ENCODE results near the gene CNOT1.
"Not testable (repeated sequence)": the region's sequence is repeated elsewhere in the genome, so short reads cannot be mapped to it uniquely, and the experiment has no call there.

CNOT1 gene

DNA sequence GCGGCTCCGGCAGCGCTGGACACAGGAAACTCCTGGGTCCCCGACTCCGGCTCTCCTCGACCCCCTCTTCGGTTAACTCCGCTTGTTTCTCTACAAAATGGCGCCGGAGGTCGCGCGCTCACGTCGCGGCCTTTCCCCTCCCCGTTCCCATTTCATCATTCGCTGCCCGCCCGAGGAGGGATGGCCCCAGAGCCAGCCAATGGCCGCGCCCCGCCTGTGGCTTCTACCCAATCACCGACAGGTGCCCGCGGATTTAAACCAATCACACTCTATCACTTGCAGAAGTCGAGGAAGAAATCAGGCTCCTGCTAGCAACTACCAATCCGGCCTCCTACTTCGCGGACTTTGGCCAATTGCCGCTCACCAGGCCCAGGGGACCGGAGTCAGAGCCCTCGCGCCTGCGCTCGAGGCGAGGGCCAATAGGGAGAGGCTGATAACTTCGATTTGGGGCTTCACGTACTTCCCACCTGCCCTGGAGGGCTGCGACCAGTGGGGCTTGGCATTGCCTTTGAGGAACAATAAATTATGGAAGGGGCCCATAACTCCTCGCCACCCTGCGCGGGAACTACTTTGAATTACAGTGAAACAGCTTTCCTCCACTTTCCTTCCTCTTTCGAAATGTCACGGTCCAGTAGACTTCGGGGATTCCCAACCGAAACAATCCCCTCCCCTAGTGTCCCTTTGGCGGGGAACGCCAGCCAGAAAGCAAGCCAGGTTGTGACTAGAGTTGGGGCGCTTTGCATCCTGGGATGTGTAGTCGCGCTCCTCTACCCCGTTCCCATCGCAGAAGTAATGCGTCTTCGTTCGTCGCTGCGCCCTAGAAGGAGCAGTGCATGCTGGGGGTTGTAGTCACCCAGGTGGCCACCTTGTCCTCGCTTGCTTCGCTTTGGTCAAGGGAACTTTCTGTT lies at the start of gene CNOT1:
Gene CNOT1, minus strand, starts transcription at position 94 of the 908 bp plus-strand sequence. CDS start 30,489 bp downstream, outside the sequence.
- peak; percentile 99 for DNase-seq (ENCODE audit: low spot score)

DNA sequence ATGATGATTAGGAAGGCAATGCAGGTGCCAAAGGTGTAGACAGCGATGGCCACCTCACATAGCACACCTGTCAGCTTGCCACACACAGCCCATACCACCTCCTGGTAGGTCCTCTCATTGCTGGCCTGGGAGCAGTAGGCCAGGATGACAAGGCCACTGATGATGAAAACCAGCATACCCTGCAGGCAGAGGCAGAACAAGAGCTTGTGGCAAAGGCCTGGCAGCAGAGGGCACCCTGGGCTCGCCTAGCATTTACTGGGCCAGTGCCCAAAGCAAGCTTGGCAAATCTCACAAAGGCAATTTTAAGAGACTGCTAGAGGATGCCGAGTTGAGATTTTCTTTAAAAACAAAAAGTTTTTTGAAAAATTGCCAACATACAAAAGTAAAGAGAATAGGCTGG lies 49.1 kb upstream of the CNOT1 start:
- no peak for DNase-seq (ENCODE audit: low spot score)

DNA sequence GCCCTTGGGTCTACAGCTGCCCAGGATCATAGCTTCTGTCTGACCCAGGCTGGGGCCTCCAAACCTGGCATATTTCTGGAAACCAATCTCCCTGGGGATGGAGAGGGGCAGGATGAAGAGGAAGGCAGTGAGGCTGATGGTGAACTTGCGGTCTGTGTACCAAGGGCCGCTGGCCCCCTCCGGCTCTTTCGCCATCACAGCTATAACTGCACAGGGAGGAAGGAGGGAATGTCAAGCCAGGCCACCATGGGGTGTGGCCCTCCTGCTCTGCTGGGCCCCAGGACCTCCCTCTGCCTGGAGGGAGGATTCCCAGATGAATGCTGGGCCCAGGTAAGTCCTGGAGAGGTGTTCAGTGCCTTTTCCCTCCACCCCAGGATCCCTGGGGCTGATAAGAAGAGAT lies 48.6 kb upstream of the CNOT1 start:
- no peak for DNase-seq (ENCODE audit: low spot score)

DNA sequence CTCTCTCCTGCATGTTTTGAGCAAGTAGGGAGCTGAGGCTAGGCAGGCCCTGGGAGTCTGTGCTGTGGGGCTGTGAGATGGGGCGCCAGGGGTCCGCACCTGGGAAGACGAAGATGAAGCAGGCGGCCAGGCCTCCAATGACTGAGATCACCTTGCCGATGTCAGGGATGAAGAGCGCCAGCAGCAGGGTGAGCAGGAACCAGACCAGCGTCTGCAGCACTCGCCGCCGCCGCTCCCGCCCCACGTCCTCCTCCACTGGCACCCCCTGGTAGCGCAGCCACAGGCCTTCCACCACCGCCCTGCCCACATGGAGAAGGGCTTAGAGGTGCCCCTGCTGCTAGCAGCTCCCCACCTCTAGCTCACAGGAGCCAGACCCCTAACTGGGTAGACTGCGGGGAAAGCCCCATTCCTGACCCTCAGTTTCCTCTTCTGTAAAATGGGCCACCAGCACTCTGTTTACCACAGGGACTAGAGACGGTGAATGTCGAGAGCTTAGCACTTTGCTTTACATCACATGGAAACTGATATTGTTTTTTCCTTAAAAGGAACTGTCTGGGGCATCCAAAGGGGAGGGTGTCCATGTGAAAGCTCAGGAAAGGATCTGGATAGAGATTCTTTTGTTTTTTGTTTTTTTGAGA lies 41.4 kb upstream of the CNOT1 start:
- DNase-seq (ENCODE audit: low spot score): no peak

DNA sequence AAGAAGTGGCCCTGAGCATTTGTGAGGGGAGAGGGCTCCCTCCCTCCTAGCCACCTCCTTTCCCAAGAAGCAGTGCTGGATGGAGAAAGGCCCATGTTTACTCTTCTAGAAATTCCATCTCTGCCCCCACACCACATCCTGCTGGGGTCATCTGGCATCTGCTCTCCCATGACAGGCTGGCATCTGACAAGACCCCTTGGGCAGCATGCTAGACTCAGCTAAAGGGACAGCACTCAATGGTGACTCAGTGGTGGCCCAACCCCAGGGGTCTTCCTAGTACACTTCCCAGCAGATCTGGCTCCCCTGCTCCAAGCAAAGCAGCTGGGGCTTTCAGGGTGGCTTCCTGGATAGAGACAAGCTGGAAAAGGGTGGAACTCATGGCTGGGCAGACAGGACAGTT lies 40.6 kb upstream of the CNOT1 start:
- no peak for DNase-seq (ENCODE audit: low spot score)

DNA sequence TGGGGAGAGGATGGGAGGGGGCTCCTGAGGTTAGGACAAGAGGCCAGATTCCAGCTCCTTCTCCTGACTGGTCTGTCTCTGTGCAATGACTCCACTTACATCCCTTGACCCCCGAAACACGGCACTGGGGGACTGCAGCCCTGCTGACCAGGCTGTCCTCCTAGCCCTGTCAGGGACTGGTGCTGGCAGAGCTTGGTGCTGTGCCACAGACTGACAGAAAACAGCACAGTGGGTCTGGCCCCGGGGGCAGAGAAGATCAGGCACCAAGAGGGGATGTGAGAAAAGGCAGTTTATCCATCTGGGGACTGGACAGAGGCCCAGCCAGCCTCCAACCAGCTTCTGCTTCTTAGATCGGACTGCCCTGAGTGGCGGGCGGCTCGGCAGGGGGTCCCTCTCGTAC lies 35.6 kb upstream of the CNOT1 start:
- DNase-seq (ENCODE audit: low spot score): no peak

DNA sequence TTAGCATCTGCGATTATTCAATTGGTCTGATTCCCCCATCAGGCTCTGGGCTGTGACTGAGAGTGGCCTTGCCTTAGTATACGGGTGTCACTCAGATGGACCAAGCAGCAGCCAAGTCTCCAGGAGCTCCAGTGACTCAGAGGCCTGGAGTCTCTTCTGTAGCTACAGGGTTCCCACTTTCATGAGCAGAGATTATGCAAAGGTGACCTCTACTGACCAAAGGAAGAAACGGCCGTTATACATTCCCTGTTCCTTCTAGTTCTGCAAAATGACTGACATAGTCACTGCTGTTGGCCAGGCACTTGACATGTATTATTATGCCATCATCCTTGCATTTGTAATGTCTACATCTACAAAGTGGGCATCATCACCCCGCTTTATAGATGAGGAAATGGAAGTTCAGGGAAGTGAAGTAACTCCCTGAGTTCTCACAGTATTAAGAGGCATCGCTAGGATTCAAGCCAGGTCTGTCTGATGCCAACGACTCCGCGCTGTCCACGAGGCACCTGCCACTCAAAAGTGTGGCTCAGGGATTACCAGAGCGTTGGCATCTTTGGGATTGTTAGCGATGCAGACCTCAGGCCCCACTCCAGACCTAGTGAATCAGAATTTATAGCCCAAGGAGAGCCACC lies 31.7 kb upstream of the CNOT1 start:
- peak; percentile 78 for DNase-seq (ENCODE audit: low spot score)

DNA sequence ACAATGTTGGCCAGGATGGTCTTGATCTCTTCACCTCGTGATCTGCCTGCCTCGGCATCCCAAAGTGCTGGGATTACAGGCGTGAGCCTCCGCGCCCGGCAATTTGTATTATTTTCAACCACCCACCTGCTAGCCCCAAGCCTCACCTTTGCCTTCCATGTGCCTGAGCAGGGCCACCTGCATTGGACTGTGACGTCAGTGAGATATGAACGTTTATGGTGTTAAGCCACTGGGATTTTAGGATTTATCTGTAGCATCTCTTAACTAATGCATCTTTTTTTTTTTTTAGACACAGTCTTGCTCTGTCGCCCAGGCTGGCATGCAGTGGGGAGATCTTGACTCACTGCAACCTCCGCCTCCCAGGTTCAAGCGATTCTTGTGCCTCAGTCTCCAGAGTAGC lies 30.3 kb upstream of the CNOT1 start:
- not testable (repeated sequence) for DNase-seq (ENCODE audit: low spot score)

DNA sequence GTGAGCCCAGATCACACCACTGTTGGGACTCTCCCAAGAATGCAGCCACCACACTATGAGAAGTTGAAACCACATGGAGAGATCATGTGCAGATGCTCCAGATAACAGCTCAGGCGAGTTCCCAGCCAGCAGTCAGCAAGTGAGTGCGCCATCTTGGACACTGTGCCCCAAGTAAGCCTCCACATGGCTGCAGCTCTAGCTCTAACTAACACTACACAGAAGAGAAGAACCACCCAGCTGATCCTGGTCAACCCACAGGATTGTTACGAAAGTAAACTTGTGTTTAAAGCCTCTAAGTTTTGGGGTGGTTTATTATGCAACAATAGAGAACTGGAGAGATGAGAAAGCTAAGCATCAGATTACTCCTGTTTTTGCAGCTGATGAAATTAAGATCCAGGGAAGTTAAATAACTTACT lies 29.2 kb upstream of the CNOT1 start:
- DNase-seq (ENCODE audit: low spot score): no peak

DNA sequence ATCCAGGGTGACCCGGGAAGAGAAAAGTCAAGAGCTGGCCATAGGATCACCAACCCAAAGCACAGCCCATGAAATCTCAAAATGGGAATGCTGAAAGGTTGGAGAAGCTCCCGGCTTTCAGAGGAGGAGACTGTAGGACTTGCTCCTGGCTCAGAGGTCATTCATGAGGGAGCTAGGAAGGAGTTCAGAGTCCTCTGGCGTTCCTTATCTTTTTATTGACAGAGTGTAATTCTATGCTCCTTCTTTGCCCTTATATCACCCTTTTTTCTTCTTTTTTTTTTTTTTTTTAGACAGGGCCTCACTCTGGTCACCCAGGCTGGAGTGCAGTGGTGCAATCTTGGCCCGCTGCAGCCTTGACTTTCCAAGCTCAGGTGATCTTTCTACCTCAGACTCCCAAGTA lies 27.3 kb upstream of the CNOT1 start:
- DNase-seq (ENCODE audit: low spot score): no peak

DNA sequence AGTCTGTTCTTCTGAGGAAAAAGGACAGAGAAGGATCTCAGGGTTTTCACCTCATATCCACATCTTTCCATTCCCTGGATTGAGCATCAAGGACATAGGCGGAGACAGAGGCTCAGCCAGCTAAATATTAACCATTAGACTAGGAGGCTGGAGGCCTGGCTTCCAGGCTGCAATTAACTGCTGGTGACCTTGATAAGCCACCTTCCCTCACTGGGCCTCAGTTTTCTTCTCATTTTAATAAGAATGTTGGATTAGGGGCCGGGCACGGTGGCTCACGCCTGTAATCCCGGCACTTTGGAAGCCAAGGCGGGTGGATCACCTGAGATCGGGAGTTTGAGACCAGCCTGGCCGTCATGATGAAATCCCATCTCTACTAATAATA lies 25.6 kb upstream of the CNOT1 start:
- DNase-seq (ENCODE audit: low spot score): no peak

DNA sequence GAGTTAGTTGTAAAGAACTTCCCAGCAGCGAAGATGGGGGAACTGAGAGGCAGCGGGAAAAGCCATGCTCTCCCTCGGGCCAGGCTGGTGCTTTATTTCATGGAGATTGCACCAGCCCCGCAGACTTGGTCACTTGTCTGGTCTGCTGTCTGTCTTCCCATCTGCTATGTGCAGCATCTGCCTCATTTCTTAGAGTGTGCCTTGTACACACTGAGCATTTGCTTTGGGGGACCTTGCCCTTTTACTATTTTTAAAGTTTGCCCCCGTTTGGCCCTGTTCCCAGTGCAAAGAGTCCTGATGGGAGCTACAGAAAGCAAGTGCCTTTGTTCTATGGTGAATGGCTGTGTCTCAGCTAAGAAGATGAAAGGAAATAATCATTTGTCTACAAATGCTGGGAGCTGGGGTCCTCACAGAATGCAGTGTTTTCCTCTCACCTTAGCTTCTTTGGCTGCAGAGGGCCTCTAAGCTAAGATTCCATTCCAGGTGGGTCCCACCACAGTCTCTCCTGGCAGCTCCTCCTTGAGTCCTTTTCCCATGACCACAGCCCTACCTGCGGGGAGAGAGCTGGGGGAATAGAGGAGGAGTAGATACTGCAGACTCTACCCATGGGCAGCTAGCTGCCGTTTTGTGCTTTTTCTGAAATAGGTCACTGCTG lies 25.1 kb upstream of the CNOT1 start:
- no peak for DNase-seq (ENCODE audit: low spot score)

DNA sequence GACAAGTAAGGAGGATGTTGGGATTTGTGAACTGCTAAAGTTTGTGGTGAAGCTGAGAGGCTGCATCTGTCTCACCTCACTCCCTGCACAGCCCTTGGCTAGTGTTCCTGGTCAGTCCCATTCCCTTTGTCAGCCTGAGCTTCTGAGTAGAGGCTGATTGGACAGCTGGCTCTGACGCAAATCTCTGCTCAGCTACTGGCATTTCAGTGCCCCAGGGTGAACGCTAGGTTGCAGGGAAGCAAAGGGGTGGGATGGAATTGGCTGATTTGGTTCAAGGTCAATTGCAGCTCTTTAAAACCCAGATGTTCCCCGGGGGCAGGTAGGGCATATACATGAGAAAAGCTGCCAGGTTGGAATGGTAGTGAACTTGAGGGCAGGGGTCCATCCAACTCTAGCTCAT lies 23.1 kb upstream of the CNOT1 start:
- DNase-seq (ENCODE audit: low spot score): no peak

DNA sequence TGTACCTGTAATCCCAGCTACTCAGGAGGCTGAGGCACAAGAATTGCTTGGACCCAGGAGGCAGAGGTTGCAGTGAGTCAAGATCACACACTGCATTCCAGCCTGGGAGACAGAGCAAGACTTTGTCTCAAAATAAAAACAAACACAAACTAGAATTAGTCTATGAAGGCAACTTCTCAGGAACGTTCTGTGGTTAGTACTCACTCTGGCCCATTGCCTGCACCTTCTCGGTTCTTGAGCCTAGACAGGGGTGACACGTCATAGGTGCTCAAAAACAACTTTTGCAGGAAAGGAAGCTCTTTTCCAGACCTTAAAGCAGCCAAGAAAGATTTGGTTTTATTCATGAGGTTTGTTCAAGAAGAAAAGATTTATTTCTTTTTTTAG lies 22.3 kb upstream of the CNOT1 start:
- DNase-seq (ENCODE audit: low spot score): no peak

DNA sequence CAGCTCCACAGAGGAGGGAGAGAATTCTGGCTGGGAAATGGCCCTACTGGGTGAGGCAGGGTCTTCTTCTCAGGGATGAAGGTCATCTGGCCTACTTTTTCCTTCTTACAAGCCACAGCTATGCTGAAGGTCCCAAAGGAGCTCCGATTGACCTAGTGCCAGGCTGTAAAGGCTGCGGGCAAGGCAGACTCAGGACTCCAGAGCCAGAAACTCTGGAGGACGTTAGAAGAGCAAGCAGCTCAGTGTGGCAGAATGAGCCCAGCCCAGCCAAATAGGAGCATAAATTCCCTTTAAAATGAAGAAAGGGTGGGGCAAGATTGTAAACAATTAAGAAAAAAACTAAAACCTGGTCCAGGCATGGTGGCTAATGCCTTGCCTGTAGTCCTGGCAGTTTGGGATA lies 20.1 kb upstream of the CNOT1 start:
- DNase-seq (ENCODE audit: low spot score): no peak

DNA sequence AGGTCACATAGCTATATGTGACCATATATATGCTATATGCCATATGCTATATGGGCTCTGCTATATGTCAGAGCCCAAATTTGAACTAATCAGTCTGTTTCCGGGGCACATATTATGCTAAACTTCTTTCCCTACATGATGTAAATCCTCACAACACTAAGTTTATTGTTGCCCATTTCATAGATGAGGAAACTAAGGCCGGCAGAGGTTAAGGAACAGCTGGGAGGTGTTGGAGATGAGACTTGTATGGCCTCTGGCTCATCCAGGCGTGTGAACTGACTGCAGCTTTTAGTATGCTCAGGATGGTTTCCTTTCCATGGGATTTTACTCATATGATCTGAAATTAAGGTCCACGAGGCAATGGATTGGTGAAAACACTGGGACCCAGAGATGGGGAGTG lies 17.5 kb upstream of the CNOT1 start:
- DNase-seq (ENCODE audit: low spot score): no peak

DNA sequence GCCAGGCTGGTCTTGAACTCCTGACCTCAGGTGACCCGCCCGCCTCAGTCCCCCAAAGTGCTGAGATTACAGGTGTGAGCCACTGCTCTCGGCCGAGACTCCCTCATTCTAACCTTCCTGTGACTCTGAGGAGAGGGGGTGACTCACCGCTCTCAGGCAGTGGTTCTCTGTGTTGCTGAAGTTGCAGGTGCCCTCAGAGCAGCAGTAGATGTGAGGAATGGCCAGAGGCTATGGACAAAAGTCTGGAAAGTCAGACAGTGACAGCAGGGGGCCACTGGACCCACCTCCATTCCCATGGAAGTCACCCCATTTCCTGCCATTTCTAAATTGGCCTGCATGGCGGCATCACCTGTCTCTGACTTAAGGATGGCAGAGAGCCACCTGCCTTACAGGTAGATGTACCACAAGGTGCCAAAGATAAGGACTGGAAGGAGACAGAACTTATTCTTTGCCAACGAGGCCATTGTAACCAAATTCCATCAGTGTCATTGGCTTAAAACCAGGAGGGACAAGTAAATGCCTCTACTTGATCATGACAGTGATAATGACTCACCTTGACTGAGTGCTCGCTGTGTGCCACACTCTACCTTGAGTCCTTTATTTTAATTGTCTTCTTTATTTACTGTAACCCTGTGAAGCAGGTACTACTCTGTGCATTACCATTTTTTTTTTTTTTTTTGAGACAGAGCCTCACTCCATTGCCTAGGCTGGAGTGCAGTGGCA lies 15.3 kb upstream of the CNOT1 start:
- DNase-seq (ENCODE audit: low spot score): no peak

DNA sequence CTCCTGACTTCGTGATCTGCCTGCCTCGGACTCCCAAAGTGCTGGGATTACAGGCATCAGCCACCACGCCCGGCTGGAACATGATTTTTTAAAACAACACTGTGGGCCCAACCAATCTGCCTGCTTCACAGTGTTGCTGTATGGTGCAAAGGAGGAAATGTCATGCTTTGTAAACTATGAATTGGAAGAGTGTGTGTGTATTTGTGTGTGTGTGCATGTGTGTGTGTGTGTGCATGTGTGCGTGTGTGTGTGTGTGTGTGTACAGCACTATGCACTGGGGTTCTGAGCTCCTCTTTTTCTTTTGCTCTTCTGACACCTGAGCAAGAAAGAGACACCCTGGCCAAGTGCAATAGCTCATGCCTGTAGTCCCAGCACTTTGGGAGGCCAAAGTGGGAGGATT lies 14.5 kb upstream of the CNOT1 start:
- no peak for DNase-seq (ENCODE audit: low spot score)

DNA sequence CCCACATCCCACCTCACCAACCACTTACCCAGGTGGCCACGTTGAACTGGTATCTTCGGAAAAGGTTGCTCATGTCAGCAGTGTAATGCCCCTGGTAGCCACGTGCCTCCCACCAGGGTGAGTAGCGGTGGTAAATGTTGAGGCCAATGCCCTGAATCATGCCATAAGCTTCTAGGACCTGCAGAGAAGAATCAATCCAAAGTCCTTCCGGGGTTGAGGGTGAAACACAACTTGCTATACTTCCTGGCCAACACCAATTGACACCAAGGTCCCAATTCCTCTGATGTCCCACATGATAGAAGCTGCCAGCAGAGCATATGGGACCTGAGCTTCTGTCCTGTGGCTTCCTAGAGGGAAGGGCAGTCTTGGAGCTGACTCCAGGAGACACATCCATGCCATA lies 11.3 kb upstream of the CNOT1 start:
- DNase-seq (ENCODE audit: low spot score): no peak

DNA sequence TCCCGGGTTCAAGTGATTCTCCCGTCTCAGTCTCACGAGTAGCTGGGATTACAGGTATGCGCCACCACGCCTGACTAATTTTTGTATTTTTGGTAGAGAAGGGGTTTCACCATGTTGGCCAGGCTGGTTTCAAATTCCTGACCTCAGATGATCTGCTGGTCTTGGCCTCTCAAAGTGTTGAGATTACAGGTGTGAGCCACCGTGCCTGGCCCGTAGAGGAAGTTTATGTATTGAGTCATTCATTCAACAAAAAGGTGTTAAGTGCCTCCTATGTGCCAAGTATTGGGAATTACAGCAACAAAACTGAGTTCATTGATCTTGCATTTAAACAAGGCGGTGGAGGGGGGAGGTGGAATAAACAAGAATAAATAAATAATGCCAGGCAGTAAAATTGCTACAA lies 10.2 kb upstream of the CNOT1 start:
- no peak for DNase-seq (ENCODE audit: low spot score)

DNA sequence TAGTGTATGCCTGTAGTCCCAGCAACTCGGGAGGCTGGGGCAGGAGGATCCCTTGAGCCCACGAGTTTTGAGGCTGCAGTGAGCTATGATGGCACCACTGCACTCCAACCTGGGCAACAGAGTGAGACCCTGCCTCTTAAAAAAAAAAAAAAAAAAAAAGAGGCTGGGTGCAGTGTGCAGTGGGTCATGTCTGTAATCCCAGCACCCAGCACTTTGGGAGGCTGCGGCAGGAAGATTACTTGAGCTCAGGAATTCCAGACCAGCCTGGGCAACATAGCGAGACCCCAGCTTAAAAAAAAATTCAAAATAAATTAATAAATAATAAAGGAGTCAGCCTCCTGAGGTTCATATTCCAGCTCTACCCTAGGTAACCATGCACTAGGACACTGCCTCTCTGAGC lies 9.6 kb upstream of the CNOT1 start:
- DNase-seq (ENCODE audit: low spot score): no peak

All from SW480 (cell line).